CD14-positive monocyte (primary cell): Measurements from ENCODE around the gene ARSB. TPM values are rescaled to one million over a fixed set of nuclear protein-coding genes. Genes with fewer than 3 reads are reported as not detected.

Experiments used
- DNase-seq, 3 donors: peaks; one replicate each; pipeline ENCODE4 v3.0.0-alpha.2; 2011 to 2022
- H2AFZ ChIP-seq: 2 replicates; pipeline ENCODE4 v1.6.0; 2012; ENCODE audit warnings: mild to moderate bottlenecking, low read depth, low read length, inconsistent platforms; ENCODE audit not compliant: insufficient read depth, poor library complexity, severe bottlenecking
- H3K27ac ChIP-seq, 2 donors: 1 replicate in 1 of 2; 2 replicates in 1 of 2; pipeline ENCODE4 v1.5.1; 2012 to 2013; ENCODE audit warnings: low read length in 2 of 2, control low read depth in 1 of 2, inconsistent platforms in 1 of 2, low read depth in 1 of 2, mild to moderate bottlenecking in 1 of 2
- H3K27me3 ChIP-seq, 2 donors: one replicate each; pipeline versions ENCODE4 v1.6.0 to v1.6.1; 2011 to 2013; ENCODE audit warnings: low read length in 2 of 2; ENCODE audit not compliant: control insufficient read depth in 2 of 2, insufficient read depth in 2 of 2
- H3K36me3 ChIP-seq, 2 donors: replicated peaks in 1 of 2; 1 replicate in 1 of 2; 2 replicates in 1 of 2; pipeline versions ENCODE4 v1.5.1 to v1.6.1; 2012 to 2013; ENCODE audit warnings: low read length in 2 of 2, control low read depth in 1 of 2, inconsistent platforms in 1 of 2, mild to moderate bottlenecking in 1 of 2; ENCODE audit not compliant: insufficient read depth in 2 of 2, control insufficient read depth in 1 of 2
- H3K4me1 ChIP-seq, 2 donors: 1 replicate in 1 of 2; 2 replicates in 1 of 2; pipeline versions ENCODE4 v1.5.1 to v1.6.1; 2012 to 2013; ENCODE audit warnings: low read length in 2 of 2, control low read depth in 1 of 2, inconsistent platforms in 1 of 2, mild to moderate bottlenecking in 1 of 2, moderate library complexity in 1 of 2; ENCODE audit not compliant: insufficient read depth in 2 of 2, control insufficient read depth in 1 of 2
- H3K4me2 ChIP-seq: replicated peaks from 2 replicates; pipeline ENCODE3; 2012; ENCODE audit warnings: low read length, moderate library complexity, mild to moderate bottlenecking; ENCODE audit not compliant: poor library complexity, severe bottlenecking; ENCODE audit errors: extremely low read depth
- H3K4me3 ChIP-seq, 3 experiments: fragments of 200-600 bp in 1 of 3; sonication (generic) in 1 of 3; replicated peaks in 1 of 3; 1 replicate in 2 of 3; 2 replicates in 1 of 3; pipeline ENCODE4 v1.5.1; 2011 to 2013; ENCODE audit warnings: low read length in 3 of 3, mild to moderate bottlenecking in 3 of 3, control low read depth in 2 of 3, low read depth in 2 of 3, inconsistent platforms in 1 of 3, moderate library complexity in 1 of 3
- H3K79me2 ChIP-seq: 2 replicates; pipeline ENCODE4 v1.6.0; 2012; ENCODE audit warnings: mild to moderate bottlenecking, control low read depth, inconsistent platforms, low read length, moderate library complexity; ENCODE audit not compliant: insufficient read depth
- H3K9ac ChIP-seq: 2 replicates; pipeline ENCODE4 v1.6.0; 2017; ENCODE audit warnings: low read length, mild to moderate bottlenecking; ENCODE audit not compliant: insufficient read depth, poor library complexity, severe bottlenecking
- H3K9me3 ChIP-seq, 2 donors: replicated peaks in 1 of 2; 1 replicate in 1 of 2; 2 replicates in 1 of 2; pipeline versions ENCODE4 v1.5.1 to v1.6.1; 2012 to 2013; ENCODE audit warnings: low read length in 2 of 2, control low read depth in 1 of 2; ENCODE audit not compliant: control insufficient read depth in 1 of 2, insufficient read depth in 1 of 2
- H4K20me1 ChIP-seq: 2 replicates; pipeline ENCODE4 v1.6.0; 2012; ENCODE audit warnings: mild to moderate bottlenecking, low read length, control low read depth, moderate library complexity; ENCODE audit not compliant: insufficient read depth
- H3K27ac Mint-ChIP-seq, 7 donors: one replicate each; pipeline ENCODE4 v1.8.0; 2020; ENCODE audit warnings: mild to moderate bottlenecking in 7 of 7, mixed read lengths in 7 of 7, moderate library complexity in 6 of 7, inconsistent platforms in 2 of 7
- H3K27me3 Mint-ChIP-seq, 3 donors: one replicate each; pipeline ENCODE4 v1.8.0; 2021 to 2022; ENCODE audit warnings: low read depth in 3 of 3, mild to moderate bottlenecking in 3 of 3, mixed read lengths in 3 of 3, moderate library complexity in 3 of 3, inconsistent platforms in 1 of 3
- H3K36me3 Mint-ChIP-seq, 2 donors: one replicate each; pipeline ENCODE4 v1.8.0; 2020; ENCODE audit warnings: mixed read lengths in 2 of 2, inconsistent platforms in 1 of 2, mild to moderate bottlenecking in 1 of 2
- H3K4me1 Mint-ChIP-seq: one replicate; pipeline ENCODE4 v1.8.0; 2020; ENCODE audit warnings: mild to moderate bottlenecking, mixed read lengths
- H3K4me3 Mint-ChIP-seq, 2 donors: one replicate each; pipeline ENCODE4 v1.8.0; 2020; ENCODE audit warnings: mild to moderate bottlenecking in 2 of 2, mixed read lengths in 2 of 2, moderate library complexity in 1 of 2
- H3K9me3 Mint-ChIP-seq, 7 donors: one replicate each; pipeline ENCODE4 v1.8.0; 2020 to 2022; ENCODE audit warnings: mixed read lengths in 7 of 7, mild to moderate bottlenecking in 6 of 7, moderate library complexity in 6 of 7, inconsistent platforms in 2 of 7
- CTCF ChIP-seq: fragments of 200-600 bp; IDR thresholded peaks from one replicate; pipeline ENCODE4 v1.8.0; 2022; ENCODE audit warnings: antibody characterized with exemption, mild to moderate bottlenecking
- whole genome bisulfite sequencing: methylation state at CpG from one replicate; pipeline ENCODE4 v1.1.5; 2013; ENCODE audit warnings: missing lambda C conversion rate; ENCODE audit not compliant: insufficient coverage; 5-methylcytosine and 5-hydroxymethylcytosine counted together
- intact Hi-C, 2 donors: fragments of 100-400 bp; cut with micrococcal nuclease; formaldehyde crosslinking; loops; one replicate each; pipeline versions ENCODE4 v1.15.0 to v1.15.1; 2023
- polyA plus RNA-seq, 3 donors: library from polyadenylated mRNA; depleted of rRNA in 1 of 3; unstranded in 2 of 3; stranded (reverse) in 1 of 3; fragments of 300-500 nt in 2 of 3; fragments of >200 nt in 1 of 3; fragmentation: Illumina TruSeq in 2 of 3; gene quantifications; 1 replicate in 2 of 3; 2 replicates in 1 of 3; pipeline ENCODE4 v1.2.3, GENCODE V29; 2012 to 2021

ARSB gene
- polyA plus RNA-seq, 3 donors, result 18.0 to 28.7 (median 18.1) TPM

DNA sequence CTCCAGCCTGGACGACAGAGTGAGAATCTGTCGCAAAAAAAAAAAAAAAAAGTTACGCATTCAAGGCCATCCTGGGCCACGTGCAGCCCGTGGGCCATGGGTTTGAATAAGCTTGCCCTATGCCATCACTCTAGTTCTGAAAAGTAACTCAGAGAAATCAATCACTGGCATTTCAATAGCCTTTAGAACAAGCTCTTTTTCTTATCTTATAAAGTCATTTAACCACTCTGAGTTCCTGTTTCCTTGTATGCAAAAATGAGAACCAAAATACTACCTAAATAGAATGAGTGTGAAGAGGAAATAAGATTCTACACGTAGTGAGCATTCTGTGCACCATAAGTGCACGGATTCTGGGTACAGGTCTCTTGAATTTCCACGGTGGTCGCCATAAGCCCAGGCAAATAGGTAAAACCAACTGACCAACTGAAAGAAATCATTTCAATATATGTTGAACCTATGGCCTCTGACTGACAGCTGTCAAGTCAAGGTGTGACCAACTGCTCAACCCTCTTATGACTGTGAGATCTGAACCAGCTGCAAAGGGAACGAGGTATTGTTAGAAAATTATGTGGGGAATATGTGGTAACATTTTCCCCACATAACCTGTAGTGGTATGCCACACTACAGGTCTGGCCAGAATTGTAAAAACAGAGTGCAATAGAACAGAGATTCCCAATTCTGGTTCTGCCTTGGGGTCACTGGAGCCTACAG lies 192.6 kb downstream of the ARSB start:
- TF ChIP-seq CTCF, result no peak
- Mint-ChIP-seq H3K4me3 (no peak overlapping the region), H3K9me3 (no peaks in the 10 kb centered on the region), H3K27ac (no peak overlapping the region), H3K27me3 (no peaks in the 10 kb centered on the region), H3K36me3 (peaks cover 5 to 14% of the 10 kb centered on the region in 2 donors), H3K4me1 (peaks cover 15% of the 10 kb centered on the region)
- H3K4me2 ChIP-seq, result no peak overlapping the region
- no peaks in the 10 kb centered on the region for H3K9me3 ChIP-seq
- no peak overlapping the region for H3K9ac ChIP-seq
- no peaks in the 10 kb centered on the region for H3K79me2 ChIP-seq
- no peaks in the 10 kb centered on the region for H3K36me3 ChIP-seq
- H3K27me3 ChIP-seq, result no peaks in the 10 kb centered on the region
- no peaks in the 10 kb centered on the region for H4K20me1 ChIP-seq
- no peak overlapping the region for H2AFZ ChIP-seq
- peaks cover 13 to 14% of the 10 kb centered on the region in 2 donors for H3K4me1 ChIP-seq
- no peak overlapping the region for H3K4me3 ChIP-seq
- no peak for DNase-seq
- intact Hi-C loops, result no loop called here
- 19% methylated on average over 8 of the region's 10 CpGs for WGBS
- H3K27ac ChIP-seq, result no peak overlapping the region

- 100% methylated on average over 5 of the region's 11 CpGs for WGBS
- Mint-ChIP-seq H3K4me3 (no peak overlapping the region), H3K36me3 (peaks cover 3 to 9% of the 10 kb centered on the region in 2 donors), H3K4me1 (peaks cover 17% of the 10 kb centered on the region), H3K27ac (peak overlapping the region in 1 of 7 donors; percentile 70), H3K27me3 (no peaks in the 10 kb centered on the region), H3K9me3 (no peaks in the 10 kb centered on the region)
- Histone ChIP-seq H2AFZ (no peak overlapping the region), H3K4me1 (peaks cover 13 to 14% of the 10 kb centered on the region in 2 donors), H3K27ac (no peak overlapping the region), H3K9me3 (no peaks in the 10 kb centered on the region), H3K4me2 (no peak overlapping the region), H3K79me2 (no peaks in the 10 kb centered on the region), H3K4me3 (no peak overlapping the region), H3K9ac (no peak overlapping the region), H4K20me1 (no peaks in the 10 kb centered on the region), H3K27me3 (no peaks in the 10 kb centered on the region), H3K36me3 (no peaks in the 10 kb centered on the region)
- DNase-seq, result no peak
- intact Hi-C loops, result no loop called here
- TF ChIP-seq CTCF, result no peak
Measured at GRCh38 chr5:78791501-78792100, 193.5 kb downstream of the ARSB start.
